ENCODE results near the gene TMEM255B. TPM values are rescaled to one million over a fixed set of nuclear protein-coding genes. Genes with fewer than 3 reads are reported as not detected.

The TMEM255B gene
- total and polyA plus RNA-seq, 4 donors, result 6.0 to 19.6 (median 14.8) TPM

DNA sequence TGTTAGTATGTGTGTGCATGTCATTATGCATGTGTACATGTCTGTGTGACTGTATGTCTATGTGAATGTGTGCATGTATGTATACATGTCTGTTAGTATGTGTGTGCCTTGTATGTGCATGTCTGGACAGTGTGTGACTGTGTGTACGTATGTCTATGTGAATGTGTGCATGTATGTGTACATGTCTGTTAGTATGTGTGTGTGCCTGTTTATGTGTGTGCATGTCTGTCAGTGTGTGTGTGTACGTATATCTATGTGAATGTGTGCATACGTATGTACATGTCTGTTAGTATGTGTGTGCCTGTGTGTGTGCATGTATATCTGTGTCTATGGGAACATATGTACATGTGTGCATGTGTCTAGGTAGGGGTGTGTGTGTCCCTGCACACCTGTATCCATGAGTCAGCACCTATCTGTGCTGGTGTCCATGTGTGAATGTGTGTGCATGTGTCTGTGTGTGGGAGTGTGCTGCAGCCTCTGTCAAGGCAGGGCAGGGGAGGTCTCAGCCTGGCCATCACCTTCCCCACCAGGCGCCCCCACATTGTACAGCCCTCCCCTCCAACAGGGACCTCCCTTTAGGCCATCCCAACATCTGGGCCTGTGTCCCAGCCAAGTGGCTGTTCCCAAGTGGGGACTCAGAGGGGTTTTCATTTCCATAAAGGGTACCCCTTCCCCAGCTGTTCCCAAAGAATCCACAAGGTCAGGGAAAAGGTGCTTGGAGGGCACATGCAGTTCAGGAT, 100.5 kb downstream of the TMEM255B start:
- DNase-seq, result no peak
- Histone ChIP-seq H3K4me3 (no peak overlapping the region), H3K27ac (ENCODE audit: low read depth in 1 of 2, low read length in 1 of 2) (no peak overlapping the region), H3K9ac (ENCODE audit: insufficient read depth in 1 of 2, low read length in 2 of 2) (no peak overlapping the region), H3K4me1 (ENCODE audit: control insufficient read depth in 5 of 5, insufficient read depth in 5 of 5, low read length in 5 of 5) (peaks cover 2 to 21% (median 14%) of the 10 kb centered on the region in 5 donors), H3K9me3 (ENCODE audit: control insufficient read depth in 4 of 4, insufficient read depth in 3 of 4, low read length in 3 of 4) (peaks cover 0 to 2% (median 0%) of the 10 kb centered on the region in 4 donors), H3K36me3 (ENCODE audit: control insufficient read depth in 4 of 4, insufficient read depth in 4 of 4, low read length in 4 of 4) (peaks cover 0 to 7% (median 0%) of the 10 kb centered on the region in 4 donors), H3K27me3 (ENCODE audit: control insufficient read depth in 3 of 3, insufficient read depth in 3 of 3, low read length in 2 of 3) (peaks cover 0 to 7% (median 3%) of the 10 kb centered on the region in 3 donors)
- no peak for ATAC-seq (ENCODE audit: insufficient read depth, low FRiP score)
- 91 to 95% methylated on average over 4 of the region's 4 CpGs for WGBS, 2 donors
- TF ChIP-seq, protein P1, sequence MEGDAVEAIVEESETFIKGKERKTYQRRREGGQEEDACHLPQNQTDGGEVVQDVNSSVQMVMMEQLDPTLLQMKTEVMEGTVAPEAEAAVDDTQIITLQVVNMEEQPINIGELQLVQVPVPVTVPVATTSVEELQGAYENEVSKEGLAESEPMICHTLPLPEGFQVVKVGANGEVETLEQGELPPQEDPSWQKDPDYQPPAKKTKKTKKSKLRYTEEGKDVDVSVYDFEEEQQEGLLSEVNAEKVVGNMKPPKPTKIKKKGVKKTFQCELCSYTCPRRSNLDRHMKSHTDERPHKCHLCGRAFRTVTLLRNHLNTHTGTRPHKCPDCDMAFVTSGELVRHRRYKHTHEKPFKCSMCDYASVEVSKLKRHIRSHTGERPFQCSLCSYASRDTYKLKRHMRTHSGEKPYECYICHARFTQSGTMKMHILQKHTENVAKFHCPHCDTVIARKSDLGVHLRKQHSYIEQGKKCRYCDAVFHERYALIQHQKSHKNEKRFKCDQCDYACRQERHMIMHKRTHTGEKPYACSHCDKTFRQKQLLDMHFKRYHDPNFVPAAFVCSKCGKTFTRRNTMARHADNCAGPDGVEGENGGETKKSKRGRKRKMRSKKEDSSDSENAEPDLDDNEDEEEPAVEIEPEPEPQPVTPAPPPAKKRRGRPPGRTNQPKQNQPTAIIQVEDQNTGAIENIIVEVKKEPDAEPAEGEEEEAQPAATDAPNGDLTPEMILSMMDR (IDR thresholded peaks at IDR 0.05; ENCODE audit: control extremely low read depth, extremely low read depth), result no peak

DNA sequence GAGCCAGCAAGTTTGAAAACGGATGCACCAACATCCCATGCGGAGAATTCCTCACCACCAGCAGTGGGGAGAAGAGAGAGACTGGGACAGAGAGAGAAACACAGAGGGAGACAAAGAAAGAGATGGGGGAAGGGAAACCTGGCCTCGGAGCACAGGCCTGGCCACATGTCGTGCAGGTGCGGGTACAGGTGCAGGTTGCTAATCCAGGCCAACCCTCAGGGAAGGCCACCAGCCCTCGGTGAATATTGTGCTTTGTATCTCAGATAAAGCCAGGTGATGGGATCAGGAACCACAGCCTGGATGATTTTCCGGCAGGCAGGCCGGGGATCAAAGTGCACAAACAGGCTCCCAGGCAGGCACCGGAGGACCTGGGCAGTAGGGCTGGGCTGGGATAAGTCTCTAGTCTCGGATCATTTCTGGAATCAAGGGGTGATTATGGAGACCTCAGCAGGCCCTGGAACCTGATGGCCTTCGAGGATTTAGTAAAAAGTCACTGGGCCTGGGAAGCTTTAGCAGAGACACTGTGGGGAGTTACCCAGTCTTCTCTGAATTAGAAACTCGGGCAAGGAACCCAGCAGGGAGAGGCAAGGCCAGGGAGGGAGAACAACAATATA, 101.1 kb downstream of the TMEM255B start:
- TF ChIP-seq, protein P1 (IDR thresholded peaks at IDR 0.05; ENCODE audit: control extremely low read depth, extremely low read depth), result no peak
- ATAC-seq (ENCODE audit: insufficient read depth, low FRiP score), result no peak
- Histone ChIP-seq H3K36me3 (ENCODE audit: control insufficient read depth in 4 of 4, insufficient read depth in 4 of 4, low read length in 4 of 4) (peaks cover 0 to 7% (median 0%) of the 10 kb centered on the region in 4 donors), H3K27ac (ENCODE audit: low read depth in 1 of 2, low read length in 1 of 2) (peak overlapping the region in 1 of 2 donors; percentile 11), H3K9me3 (ENCODE audit: control insufficient read depth in 4 of 4, insufficient read depth in 3 of 4, low read length in 3 of 4) (peaks cover 0 to 2% (median 0%) of the 10 kb centered on the region in 4 donors), H3K4me1 (ENCODE audit: control insufficient read depth in 5 of 5, insufficient read depth in 5 of 5, low read length in 5 of 5) (peaks cover 2 to 22% (median 10%) of the 10 kb centered on the region in 5 donors), H3K27me3 (ENCODE audit: control insufficient read depth in 3 of 3, insufficient read depth in 3 of 3, low read length in 2 of 3) (peaks cover 0 to 13% (median 4%) of the 10 kb centered on the region in 3 donors), H3K4me3 (no peak overlapping the region), H3K9ac (ENCODE audit: insufficient read depth in 1 of 2, low read length in 2 of 2) (no peak overlapping the region)
- no peak for DNase-seq
- WGBS, 2 donors, result 77 to 84% methylated on average over 12 of the region's 12 CpGs

GRCh38 chr13:113860665-113861432, 101.8 kb downstream of the TMEM255B start:
- TF ChIP-seq, protein P1 (IDR thresholded peaks at IDR 0.05; ENCODE audit: control extremely low read depth, extremely low read depth), result no peak
- peaks cover 2 to 22% (median 10%) of the 10 kb centered on the region in 5 donors for H3K4me1 ChIP-seq (ENCODE audit: control insufficient read depth in 5 of 5, insufficient read depth in 5 of 5, low read length in 5 of 5)
- no peak overlapping the region for H3K4me3 ChIP-seq
- DNase-seq, result peak in 2 of 3 donors; percentile 47 to 52
- H3K36me3 ChIP-seq (ENCODE audit: control insufficient read depth in 4 of 4, insufficient read depth in 4 of 4, low read length in 4 of 4), result peaks cover 0 to 7% (median 0%) of the 10 kb centered on the region in 4 donors
- H3K27ac ChIP-seq (ENCODE audit: low read depth in 1 of 2, low read length in 1 of 2), result peak overlapping the region in 1 of 2 donors; percentile 28
- WGBS, 2 donors, result 69 to 83% methylated on average over 15 of the region's 15 CpGs
- H3K27me3 ChIP-seq (ENCODE audit: control insufficient read depth in 3 of 3, insufficient read depth in 3 of 3, low read length in 2 of 3), result peaks cover 0 to 20% (median 11%) of the 10 kb centered on the region in 3 donors
- ATAC-seq (ENCODE audit: insufficient read depth, low FRiP score), result no peak
- H3K9ac ChIP-seq (ENCODE audit: insufficient read depth in 1 of 2, low read length in 2 of 2), result no peak overlapping the region
- peaks cover 0 to 2% (median 0%) of the 10 kb centered on the region in 4 donors for H3K9me3 ChIP-seq (ENCODE audit: control insufficient read depth in 4 of 4, insufficient read depth in 3 of 4, low read length in 3 of 4)
